Neuronal stem cell (in vitro differentiated cells): Measurements from ENCODE around the gene UGCG.

ENCODE experiments used
- DNase-seq: peaks from one replicate; pipeline ENCODE4 v3.0.0-alpha.2; 2013; ENCODE audit warnings: low spot score
- H2AFZ ChIP-seq: one replicate; pipeline ENCODE4 v1.6.1; 2013; ENCODE audit warnings: mild to moderate bottlenecking, low read length, inconsistent platforms
- H2AK5ac ChIP-seq: 2 replicates; pipeline ENCODE4 v1.6.1; 2013; ENCODE audit warnings: low read depth, mild to moderate bottlenecking, inconsistent platforms, low read length, moderate library complexity, mixed read lengths
- H2BK120ac ChIP-seq: 2 replicates; pipeline ENCODE4 v1.6.1; 2013; ENCODE audit warnings: low read depth, mild to moderate bottlenecking, inconsistent platforms, low read length, moderate library complexity, mixed read lengths
- H2BK12ac ChIP-seq: one replicate; pipeline ENCODE4 v1.6.1; 2013; ENCODE audit warnings: low read length, inconsistent platforms
- H2BK15ac ChIP-seq: 2 replicates; pipeline ENCODE4 v1.6.1; 2013; ENCODE audit warnings: mild to moderate bottlenecking, low read length, inconsistent platforms, mixed read lengths
- H2BK5ac ChIP-seq: one replicate; pipeline ENCODE4 v1.6.1; 2013; ENCODE audit warnings: inconsistent platforms, mild to moderate bottlenecking, low read length, moderate library complexity
- H3K14ac ChIP-seq: one replicate; pipeline ENCODE4 v1.6.1; 2013; ENCODE audit warnings: low read length, inconsistent platforms
- H3K18ac ChIP-seq: 2 replicates; pipeline ENCODE4 v1.6.1; 2013; ENCODE audit warnings: low read length, inconsistent platforms
- H3K23ac ChIP-seq: 2 replicates; pipeline ENCODE4 v1.6.1; 2013; ENCODE audit warnings: low read depth, mild to moderate bottlenecking, mixed read lengths, low read length, inconsistent platforms; ENCODE audit not compliant: poor library complexity
- H3K27ac ChIP-seq: replicated peaks from 3 replicates; pipeline ENCODE4 v1.5.1; 2013; ENCODE audit warnings: low read length, inconsistent platforms
- H3K27me3 ChIP-seq, 3 experiments: 2 replicates each; pipeline ENCODE4 v1.6.1; 2013; ENCODE audit warnings: low read length in 3 of 3, mild to moderate bottlenecking in 2 of 3, inconsistent platforms in 1 of 3, low read depth in 1 of 3, mixed read lengths in 1 of 3, moderate library complexity in 1 of 3; ENCODE audit not compliant: control insufficient read depth in 3 of 3, insufficient read depth in 3 of 3
- H3K36me3 ChIP-seq, 2 donors: replicated peaks in 1 of 2; 2 replicates each; pipeline ENCODE4 v1.6.1; 2013; ENCODE audit warnings: low read length in 2 of 2; ENCODE audit not compliant: control insufficient read depth in 2 of 2, insufficient read depth in 2 of 2
- H3K4ac ChIP-seq: 2 replicates; pipeline ENCODE4 v1.6.1; 2013; ENCODE audit warnings: inconsistent platforms, mild to moderate bottlenecking, low read length, moderate library complexity
- H3K4me1 ChIP-seq, 2 donors: 1 replicate in 1 of 2; 2 replicates in 1 of 2; pipeline ENCODE4 v1.6.1; 2013; ENCODE audit warnings: low read length in 2 of 2, low read depth in 1 of 2; ENCODE audit not compliant: control insufficient read depth in 2 of 2, insufficient read depth in 1 of 2
- H3K4me2 ChIP-seq: one replicate; pipeline ENCODE4 v1.6.1; 2013; ENCODE audit warnings: mild to moderate bottlenecking, low read length, inconsistent platforms; ENCODE audit not compliant: insufficient read depth, poor library complexity, severe bottlenecking
- H3K4me3 ChIP-seq, 2 donors: 2 replicates each; pipeline ENCODE4 v1.5.1; 2013; ENCODE audit warnings: low read length in 2 of 2, mild to moderate bottlenecking in 2 of 2, inconsistent platforms in 1 of 2, moderate library complexity in 1 of 2
- H3K79me1 ChIP-seq: one replicate; pipeline ENCODE4 v1.6.1; 2013; ENCODE audit warnings: low read depth, mild to moderate bottlenecking, inconsistent platforms, low read length, moderate library complexity
- H3K9ac ChIP-seq: one replicate; pipeline ENCODE4 v1.6.1; 2013; ENCODE audit warnings: mild to moderate bottlenecking, low read depth, low read length, inconsistent platforms; ENCODE audit not compliant: poor library complexity
- H3K9me3 ChIP-seq, 2 donors: replicated peaks in 1 of 2; 2 replicates each; pipeline versions ENCODE3 to v1.6.1; 2013; ENCODE audit warnings: low read length in 2 of 2, mild to moderate bottlenecking in 2 of 2, inconsistent platforms in 1 of 2, low read depth in 1 of 2, mixed read lengths in 1 of 2, moderate library complexity in 1 of 2; ENCODE audit not compliant: control insufficient read depth in 2 of 2, insufficient read depth in 1 of 2
- H4K8ac ChIP-seq: one replicate; pipeline ENCODE4 v1.6.1; 2013; ENCODE audit warnings: low read depth, mild to moderate bottlenecking, inconsistent platforms, low read length, moderate library complexity
- H4K91ac ChIP-seq: one replicate; pipeline ENCODE4 v1.6.1; 2013; ENCODE audit warnings: low read length, low read depth, mild to moderate bottlenecking, inconsistent platforms; ENCODE audit not compliant: poor library complexity
- WGBS, 2 donors: extraction: QIAGEN DNeasy Blood & Tissue Kit; methylation state at CpG; one replicate each; pipeline ENCODE4 v1.1.7; 2013; ENCODE audit warnings: missing lambda C conversion rate in 2 of 2, mixed read lengths in 1 of 2; ENCODE audit not compliant: insufficient read length in 2 of 2, insufficient replicate concordance in 1 of 2; ENCODE audit errors: extremely low coverage in 2 of 2; 5-methylcytosine and 5-hydroxymethylcytosine counted together

The UGCG gene

DNA sequence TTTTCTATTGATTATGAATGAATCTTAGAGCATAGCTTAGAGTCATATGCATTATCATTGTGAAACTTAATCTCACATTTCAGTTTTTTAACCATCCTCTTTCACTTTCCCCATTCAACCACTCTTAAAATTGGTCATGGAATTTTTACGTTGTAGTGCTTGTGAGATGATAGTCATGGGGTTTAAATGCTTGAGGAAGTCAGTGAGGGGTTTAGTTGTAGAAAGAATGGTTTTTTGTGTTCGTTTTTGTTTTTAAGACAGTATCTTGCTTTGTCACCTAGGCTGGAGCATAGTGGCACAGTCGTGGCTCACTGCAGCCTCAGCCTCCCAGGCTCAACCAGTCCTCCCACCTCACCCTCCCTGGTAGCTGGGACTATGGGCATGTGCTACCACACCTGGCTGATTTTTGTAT, 19.6 kb downstream of the UGCG start:
- H4K8ac ChIP-seq, result no peak overlapping the region
- H3K4me3 ChIP-seq, result no peak overlapping the region
- H3K23ac ChIP-seq, result no peak overlapping the region
- H3K18ac ChIP-seq, result no peak overlapping the region
- H2AFZ ChIP-seq, result no peak overlapping the region
- no peak overlapping the region for H2BK12ac ChIP-seq
- no peaks in the 10 kb centered on the region for H3K27me3 ChIP-seq
- H2BK120ac ChIP-seq, result no peak overlapping the region
- H3K27ac ChIP-seq, result no peak overlapping the region
- no peak overlapping the region for H3K14ac ChIP-seq
- H3K4me2 ChIP-seq, result no peak overlapping the region
- no peak for DNase-seq
- no peaks in the 10 kb centered on the region for H3K79me1 ChIP-seq
- peaks cover 0 to 54% of the 10 kb centered on the region in 2 donors for H3K36me3 ChIP-seq
- no peak overlapping the region for H3K9ac ChIP-seq
- no peak overlapping the region for H3K4ac ChIP-seq
- no peaks in the 10 kb centered on the region for H3K4me1 ChIP-seq
- H2BK15ac ChIP-seq, result no peak overlapping the region
- H4K91ac ChIP-seq, result no peak overlapping the region
- H2AK5ac ChIP-seq, result no peak overlapping the region
- H2BK5ac ChIP-seq, result no peak overlapping the region
- H3K9me3 ChIP-seq, result no peaks in the 10 kb centered on the region
- WGBS, 2 donors, result 100% methylated on average over 1 of the region's 3 CpGs; no CpG with 5 or more reads in 1 of the 2 donors

DNA sequence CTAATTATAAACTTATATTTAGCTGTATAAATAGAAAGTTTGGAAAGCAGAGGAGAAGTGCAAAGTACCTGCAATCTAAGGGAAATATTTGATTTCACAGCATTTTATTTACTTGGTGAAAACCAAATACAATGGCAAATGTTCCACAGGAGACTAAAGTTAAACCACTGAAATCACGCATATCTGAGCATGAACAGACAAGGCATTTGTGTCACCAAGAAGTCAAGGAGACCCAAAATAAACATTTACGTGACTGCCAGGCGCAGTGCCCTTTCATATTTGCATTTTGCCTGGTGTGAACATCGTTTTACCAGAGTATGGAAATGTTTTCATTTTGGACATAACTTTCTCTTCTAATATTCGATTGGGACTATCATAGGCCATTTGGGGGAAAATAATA, 20.6 kb downstream of the UGCG start:
- no peak overlapping the region for H2BK15ac ChIP-seq
- no peaks in the 10 kb centered on the region for H3K27me3 ChIP-seq
- H3K27ac ChIP-seq, result no peak overlapping the region
- no peak overlapping the region for H3K4me2 ChIP-seq
- no peaks in the 10 kb centered on the region for H3K79me1 ChIP-seq
- peaks cover 0 to 54% of the 10 kb centered on the region in 2 donors for H3K36me3 ChIP-seq
- H3K4me3 ChIP-seq, result no peak overlapping the region
- no peaks in the 10 kb centered on the region for H3K4me1 ChIP-seq
- H2AK5ac ChIP-seq, result no peak overlapping the region
- H2AFZ ChIP-seq, result no peak overlapping the region
- H3K9ac ChIP-seq, result no peak overlapping the region
- no peak overlapping the region for H3K23ac ChIP-seq
- no peak overlapping the region for H4K91ac ChIP-seq
- no peak overlapping the region for H2BK120ac ChIP-seq
- H4K8ac ChIP-seq, result no peak overlapping the region
- no peak overlapping the region for H3K18ac ChIP-seq
- no peak overlapping the region for H3K14ac ChIP-seq
- H2BK5ac ChIP-seq, result no peak overlapping the region
- H2BK12ac ChIP-seq, result no peak overlapping the region
- DNase-seq, result no peak
- H3K9me3 ChIP-seq, result no peaks in the 10 kb centered on the region
- no peak overlapping the region for H3K4ac ChIP-seq
- WGBS, 2 donors, result no CpG with 5 or more reads among the region's 5 CpGs

DNA sequence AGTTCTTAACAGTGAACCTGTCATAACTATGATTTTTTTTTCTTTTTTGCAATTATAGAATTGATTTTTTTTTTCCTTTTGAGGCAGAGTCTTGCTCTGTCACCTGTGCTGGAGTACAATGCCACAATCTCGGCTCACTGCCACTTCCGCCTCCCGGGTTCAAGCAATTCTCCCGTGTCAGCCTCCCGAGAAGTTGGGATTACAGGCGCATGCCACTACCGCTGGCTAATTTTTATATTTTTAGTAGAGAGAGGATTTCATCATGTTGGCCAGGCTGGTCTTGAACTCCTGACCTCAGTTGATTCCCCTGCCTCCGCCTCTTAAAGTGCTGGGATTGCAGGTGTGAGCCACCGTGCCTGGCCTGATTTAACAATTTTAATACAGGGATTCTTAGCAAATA, 21.4 kb downstream of the UGCG start:
- WGBS, 2 donors, result no CpG with 5 or more reads among the region's 9 CpGs

DNA sequence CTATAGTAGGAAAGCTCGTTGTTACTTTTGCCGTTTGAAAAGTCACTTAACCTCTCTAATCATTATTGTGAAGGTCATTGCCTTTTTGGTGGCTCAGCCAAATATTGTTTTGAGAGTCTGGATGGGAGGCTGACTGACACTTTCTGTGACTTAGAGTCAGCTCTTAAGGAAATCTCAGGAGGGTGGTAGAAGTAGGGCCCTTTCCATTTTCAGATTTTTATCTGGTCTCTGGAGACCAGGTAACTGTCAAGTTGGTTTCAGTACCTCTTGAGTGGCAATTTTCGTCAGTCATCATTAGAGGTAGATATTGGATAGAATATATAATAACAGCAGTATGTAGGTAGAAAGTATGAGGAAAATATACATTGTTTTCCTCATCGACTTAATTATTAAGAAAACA, 23.3 kb downstream of the UGCG start:
- Histone ChIP-seq H4K8ac (no peak overlapping the region), H2BK15ac (no peak overlapping the region), H2BK120ac (no peak overlapping the region), H4K91ac (no peak overlapping the region), H2AFZ (no peak overlapping the region), H3K14ac (no peak overlapping the region), H3K4me3 (no peak overlapping the region), H3K36me3 (peaks cover 0 to 60% of the 10 kb centered on the region in 2 donors), H3K79me1 (no peaks in the 10 kb centered on the region), H3K4ac (no peak overlapping the region), H2BK12ac (no peak overlapping the region), H2AK5ac (no peak overlapping the region), H3K23ac (no peak overlapping the region), H3K27me3 (no peaks in the 10 kb centered on the region), H3K9me3 (no peaks in the 10 kb centered on the region), H2BK5ac (no peak overlapping the region), H3K9ac (no peak overlapping the region), H3K18ac (no peak overlapping the region), H3K4me2 (no peak overlapping the region), H3K4me1 (no peaks in the 10 kb centered on the region), H3K27ac (no peak overlapping the region)
- no CpG with 5 or more reads among the region's 4 CpGs for WGBS, 2 donors
- no peak for DNase-seq

More for the DNA sequence above, 21.4 kb downstream of the UGCG start:
- Histone ChIP-seq H3K18ac (no peak overlapping the region), H3K4ac (no peak overlapping the region), H3K27ac (no peak overlapping the region), H3K4me3 (no peak overlapping the region), H3K4me1 (no peaks in the 10 kb centered on the region), H3K4me2 (no peak overlapping the region), H4K91ac (no peak overlapping the region), H2AFZ (no peak overlapping the region), H4K8ac (no peak overlapping the region), H3K23ac (no peak overlapping the region), H2BK12ac (no peak overlapping the region), H3K27me3 (no peaks in the 10 kb centered on the region), H3K9ac (no peak overlapping the region), H3K79me1 (no peaks in the 10 kb centered on the region), H2AK5ac (no peak overlapping the region), H2BK15ac (no peak overlapping the region), H3K14ac (no peak overlapping the region), H2BK5ac (no peak overlapping the region), H3K9me3 (no peaks in the 10 kb centered on the region), H3K36me3 (peaks cover 0 to 61% of the 10 kb centered on the region in 2 donors), H2BK120ac (no peak overlapping the region)
- DNase-seq, result no peak
